CD4-positive, alpha-beta T cell treated with Interleukin-4 for 4 hours (primary cell): Measurements from ENCODE around the gene PLB1.

Experiments used
- DNase-seq: peaks from one replicate; pipeline ENCODE4 v3.0.0-alpha.2; 2020

PLB1 gene, protein sequence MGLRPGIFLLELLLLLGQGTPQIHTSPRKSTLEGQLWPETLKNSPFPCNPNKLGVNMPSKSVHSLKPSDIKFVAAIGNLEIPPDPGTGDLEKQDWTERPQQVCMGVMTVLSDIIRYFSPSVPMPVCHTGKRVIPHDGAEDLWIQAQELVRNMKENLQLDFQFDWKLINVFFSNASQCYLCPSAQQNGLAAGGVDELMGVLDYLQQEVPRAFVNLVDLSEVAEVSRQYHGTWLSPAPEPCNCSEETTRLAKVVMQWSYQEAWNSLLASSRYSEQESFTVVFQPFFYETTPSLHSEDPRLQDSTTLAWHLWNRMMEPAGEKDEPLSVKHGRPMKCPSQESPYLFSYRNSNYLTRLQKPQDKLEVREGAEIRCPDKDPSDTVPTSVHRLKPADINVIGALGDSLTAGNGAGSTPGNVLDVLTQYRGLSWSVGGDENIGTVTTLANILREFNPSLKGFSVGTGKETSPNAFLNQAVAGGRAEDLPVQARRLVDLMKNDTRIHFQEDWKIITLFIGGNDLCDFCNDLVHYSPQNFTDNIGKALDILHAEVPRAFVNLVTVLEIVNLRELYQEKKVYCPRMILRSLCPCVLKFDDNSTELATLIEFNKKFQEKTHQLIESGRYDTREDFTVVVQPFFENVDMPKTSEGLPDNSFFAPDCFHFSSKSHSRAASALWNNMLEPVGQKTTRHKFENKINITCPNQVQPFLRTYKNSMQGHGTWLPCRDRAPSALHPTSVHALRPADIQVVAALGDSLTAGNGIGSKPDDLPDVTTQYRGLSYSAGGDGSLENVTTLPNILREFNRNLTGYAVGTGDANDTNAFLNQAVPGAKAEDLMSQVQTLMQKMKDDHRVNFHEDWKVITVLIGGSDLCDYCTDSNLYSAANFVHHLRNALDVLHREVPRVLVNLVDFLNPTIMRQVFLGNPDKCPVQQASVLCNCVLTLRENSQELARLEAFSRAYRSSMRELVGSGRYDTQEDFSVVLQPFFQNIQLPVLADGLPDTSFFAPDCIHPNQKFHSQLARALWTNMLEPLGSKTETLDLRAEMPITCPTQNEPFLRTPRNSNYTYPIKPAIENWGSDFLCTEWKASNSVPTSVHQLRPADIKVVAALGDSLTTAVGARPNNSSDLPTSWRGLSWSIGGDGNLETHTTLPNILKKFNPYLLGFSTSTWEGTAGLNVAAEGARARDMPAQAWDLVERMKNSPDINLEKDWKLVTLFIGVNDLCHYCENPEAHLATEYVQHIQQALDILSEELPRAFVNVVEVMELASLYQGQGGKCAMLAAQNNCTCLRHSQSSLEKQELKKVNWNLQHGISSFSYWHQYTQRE (N-terminal part only)

GRCh38 chr2:28495551-28496250 is at the start of gene PLB1:
PLB1 (plus strand) TSS chr2:28496060; CDS start chr2:28496115, 55 bp downstream.
- no peak for DNase-seq

- DNase-seq: no peak
Measured at GRCh38 chr2:28446531-28446930, 49.3 kb upstream of the PLB1 start.

DNA sequence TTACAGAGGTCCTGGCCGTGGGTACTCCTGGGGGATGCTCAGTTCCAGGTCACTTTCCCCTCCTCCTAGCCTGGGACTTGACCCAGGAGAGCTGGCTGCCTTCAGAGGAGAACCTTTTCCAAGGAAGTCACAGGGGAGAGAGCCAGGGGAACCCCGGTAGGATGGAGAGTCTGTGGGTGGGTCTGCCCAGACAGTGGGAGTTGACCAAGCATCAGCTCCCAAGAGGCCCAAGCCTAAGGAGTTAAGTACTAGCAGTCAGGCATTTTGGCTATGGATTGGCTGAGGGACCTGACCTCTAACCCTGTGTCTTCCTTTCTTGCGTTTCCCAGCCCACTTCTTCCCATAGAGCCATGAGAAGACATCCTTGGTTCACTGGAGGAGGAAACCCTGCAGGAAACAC is 48.8 kb upstream of the PLB1 start:
- no peak for DNase-seq

DNA sequence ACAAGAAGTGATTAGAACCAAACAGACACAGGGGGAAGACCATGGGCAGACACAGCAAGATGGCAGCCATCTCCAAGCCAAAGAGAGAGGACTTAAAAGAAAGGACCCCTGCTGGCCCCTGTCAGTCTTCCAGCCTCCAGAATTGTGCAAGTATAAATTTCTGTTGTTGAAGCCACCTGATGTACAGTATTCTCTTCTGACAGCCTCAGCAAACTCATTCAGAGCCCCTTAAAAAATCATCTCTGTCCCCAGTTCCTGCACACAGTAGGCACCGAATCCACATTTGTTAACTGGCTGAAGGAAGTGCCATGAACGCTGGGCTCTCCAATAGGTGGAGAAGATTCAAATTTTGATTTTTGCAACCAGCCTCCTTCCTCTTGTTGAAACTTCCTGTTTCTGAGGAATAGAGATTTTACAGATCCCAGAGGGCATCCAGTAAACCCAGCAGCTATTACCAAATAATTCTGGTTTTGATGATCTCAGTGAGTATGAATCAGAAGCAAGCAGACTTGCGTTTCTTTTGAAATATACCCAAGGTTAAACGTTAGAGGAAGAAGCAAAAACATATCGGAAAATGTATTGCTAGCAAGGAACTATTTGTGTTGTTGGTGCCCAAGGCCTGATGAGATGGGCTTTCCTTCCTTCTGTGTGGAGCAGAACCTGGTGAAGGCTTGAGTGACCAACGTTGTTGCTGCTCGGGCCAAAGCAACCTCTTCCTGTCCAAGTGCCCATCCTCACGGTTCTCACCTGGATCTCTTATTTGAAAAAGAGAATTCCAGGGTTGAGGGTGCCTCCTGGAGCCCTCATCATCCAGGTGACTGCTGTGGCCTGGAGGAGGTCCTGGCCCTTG is 47.7 kb upstream of the PLB1 start:
- DNase-seq: peak; percentile 21

- DNase-seq: no peak
Measured at GRCh38 chr2:28448793-28449100, 47.1 kb upstream of the PLB1 start.

DNA sequence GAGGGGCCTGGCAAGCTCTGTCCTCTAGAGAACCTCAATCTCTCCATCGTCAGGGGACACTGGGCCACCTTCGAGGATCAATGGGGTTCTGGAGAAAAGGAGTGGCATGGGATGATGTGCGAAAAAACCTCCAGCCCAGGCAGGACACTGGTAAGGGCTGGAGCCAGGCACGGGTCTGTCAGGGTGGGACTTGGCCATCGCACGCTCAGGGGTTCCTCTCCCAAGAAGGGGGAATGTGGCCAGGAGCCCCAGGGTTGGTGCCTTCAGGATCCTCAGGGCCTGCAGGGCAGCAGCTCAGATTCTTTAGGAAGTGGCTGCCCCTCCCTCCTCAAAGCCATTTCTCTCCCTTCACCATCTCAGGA is 46.8 kb upstream of the PLB1 start:
- DNase-seq: no peak

GRCh38 chr2:28449488-28450395 is 46.1 kb upstream of the PLB1 start:
- peak; percentile 58 for DNase-seq

DNA sequence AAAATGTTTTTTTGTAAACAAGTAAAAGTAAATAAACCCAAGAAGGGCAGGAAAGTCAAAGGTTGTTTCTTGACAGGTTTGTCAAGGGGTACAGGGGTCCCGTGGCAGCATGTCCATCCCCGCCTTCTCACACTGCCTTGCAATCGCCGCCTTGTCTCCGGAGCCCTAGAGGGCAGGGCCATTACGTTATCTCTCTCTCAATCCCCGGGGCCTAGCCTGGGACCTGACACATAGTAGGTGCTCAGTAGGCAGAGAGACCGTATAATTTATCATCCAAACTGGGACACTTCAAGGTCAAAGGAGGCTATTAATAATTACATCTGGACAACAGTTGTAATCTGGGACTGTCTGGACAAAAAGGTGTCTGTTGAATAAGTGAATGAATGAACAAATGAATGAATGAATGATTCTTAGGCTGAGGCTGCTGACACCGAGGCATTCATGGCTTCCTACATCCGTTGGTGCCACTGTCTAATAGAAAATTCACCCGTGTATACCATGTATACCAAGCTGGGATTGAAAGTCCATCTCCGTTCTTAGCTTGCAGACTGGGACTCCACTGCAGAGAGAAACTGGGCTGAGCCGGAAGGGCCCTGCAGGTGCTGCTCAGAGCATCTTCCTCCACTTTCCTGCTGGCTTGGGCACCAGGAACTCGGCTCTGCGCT is 44.8 kb upstream of the PLB1 start:
- DNase-seq: no peak

DNA sequence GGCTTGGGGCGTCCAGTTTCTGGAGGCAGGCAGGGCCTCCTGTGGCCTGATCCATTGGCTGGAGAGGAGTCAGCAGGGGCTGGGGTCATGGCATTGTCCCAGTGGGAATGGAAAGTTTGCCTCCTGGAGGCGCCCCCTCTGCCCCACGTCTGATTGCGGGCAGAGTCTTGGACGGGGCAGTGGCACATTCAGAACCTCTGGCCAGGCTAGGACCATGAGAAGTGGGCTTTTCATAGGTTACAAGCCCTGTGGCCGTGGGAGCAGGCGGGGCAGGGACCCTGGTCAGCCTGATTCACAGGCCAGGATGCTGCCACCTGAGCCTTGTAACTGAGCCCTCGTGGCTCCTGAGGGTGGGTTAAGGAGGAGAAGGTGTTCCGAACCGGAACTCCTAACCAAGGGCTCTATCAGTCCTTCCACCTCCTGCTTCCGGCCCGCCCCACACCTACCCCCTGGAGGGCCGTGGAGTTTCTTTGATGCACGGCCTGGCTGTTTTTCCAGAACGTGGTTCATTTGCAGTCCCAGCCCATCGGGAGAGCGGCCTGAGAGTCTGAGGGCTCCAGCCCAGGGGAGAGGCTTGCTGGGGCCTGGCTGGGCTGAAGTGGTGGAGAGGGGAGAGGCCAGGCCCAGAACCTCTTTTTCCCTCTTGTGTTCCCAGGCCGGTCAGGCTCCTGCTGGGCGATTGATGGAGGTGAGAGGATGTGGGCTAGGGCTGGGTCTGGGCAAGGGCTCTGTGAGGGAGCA is 43.9 kb upstream of the PLB1 start:
- DNase-seq: no peak

DNA sequence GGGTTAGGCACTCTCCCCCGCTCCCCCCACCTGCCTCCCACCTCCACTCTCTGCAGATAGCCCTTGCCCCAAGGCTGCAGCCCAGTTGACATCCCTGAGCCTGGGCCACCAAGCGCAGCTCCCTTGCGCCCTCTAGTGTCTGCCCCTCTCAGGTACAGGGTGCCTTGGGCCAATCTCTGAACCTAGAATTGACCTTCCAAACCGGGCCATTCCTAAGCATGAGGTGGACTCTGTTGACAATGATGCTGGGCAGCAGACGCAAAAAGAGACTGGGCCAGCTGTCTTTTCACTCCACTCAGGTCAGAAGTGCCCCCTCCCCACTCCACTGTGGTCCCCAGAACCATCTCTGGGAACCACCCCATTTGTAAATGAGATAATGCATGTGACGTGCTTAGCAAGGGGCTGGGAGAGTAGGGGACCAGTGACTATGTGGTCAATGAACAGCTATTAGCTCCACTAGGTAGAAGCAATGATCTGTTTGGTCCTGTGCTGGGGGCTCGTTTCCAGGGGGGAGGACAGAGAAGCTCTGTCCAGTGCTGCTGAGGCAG is 43.3 kb upstream of the PLB1 start:
- DNase-seq: peak; percentile 65

- DNase-seq: no peak
Measured at GRCh38 chr2:28453396-28453795, 42.5 kb upstream of the PLB1 start.

GRCh38 chr2:28454016-28454930 is 41.6 kb upstream of the PLB1 start:
- no peak for DNase-seq

DNA sequence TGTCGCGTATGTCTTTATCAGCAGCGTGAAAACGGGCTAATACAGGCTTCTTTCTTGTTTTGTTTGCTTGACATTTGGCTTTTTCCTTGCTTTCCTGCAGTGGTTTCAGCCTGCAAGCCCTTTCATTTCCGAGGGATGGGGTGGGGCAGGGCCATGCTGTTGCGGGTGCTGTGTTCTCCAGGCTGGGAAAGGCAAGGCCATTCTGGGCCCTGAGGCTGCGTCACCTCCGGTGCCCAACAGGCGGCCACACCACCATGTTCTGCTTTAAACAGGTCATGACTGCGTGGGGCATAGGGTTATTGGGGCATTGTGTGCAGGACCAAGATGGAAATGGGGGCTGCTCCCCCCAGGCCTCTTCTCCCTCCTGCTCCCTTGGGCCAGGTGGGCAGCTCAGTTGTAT is 38.6 kb upstream of the PLB1 start:
- DNase-seq: no peak

DNA sequence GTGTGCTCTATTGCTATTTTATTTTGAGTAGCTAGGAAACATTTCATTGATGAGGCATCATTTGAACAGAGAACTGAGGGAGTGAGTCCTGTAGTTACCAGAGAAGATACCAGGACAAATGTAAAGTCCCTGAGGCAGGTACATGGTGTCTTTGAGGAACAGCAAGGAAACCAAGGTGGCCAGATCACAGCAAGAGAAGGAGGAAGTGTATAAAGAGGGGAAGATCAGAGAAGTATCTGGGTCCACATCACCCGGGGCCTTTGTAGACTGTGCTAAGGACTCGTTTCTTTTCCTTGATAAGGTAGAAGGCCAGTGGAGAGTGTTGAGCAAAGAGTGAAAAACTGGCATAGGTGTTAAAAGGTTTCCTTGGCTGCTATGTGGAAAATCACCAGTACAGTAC is 34.8 kb upstream of the PLB1 start:
- DNase-seq: no peak

- no peak for DNase-seq
Measured at GRCh38 chr2:28462122-28462521, 33.7 kb upstream of the PLB1 start.

GRCh38 chr2:28463211-28463816 is 32.5 kb upstream of the PLB1 start:
- no peak for DNase-seq

DNA sequence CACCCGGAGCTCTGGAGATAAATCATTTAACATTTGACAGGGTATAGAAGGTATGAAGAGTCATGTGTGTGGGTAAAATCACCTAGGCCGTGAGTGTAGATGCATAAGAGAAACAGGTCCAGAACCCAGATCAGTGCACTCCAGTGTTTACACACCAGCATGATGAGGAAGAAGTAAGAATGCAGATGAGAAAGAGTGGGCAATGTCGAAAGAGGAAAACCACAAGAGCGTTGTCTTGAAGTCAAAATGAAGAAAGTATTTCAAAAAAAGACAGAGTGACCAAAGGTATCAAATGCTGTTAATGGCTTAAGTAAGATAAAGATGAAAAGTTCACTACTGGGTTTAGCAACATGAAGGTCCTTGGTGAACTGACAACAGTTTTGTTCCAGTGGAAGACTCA is 32.0 kb upstream of the PLB1 start:
- no peak for DNase-seq
